ENCODE measurements around the gene SCT. TPM values are rescaled to one million over a fixed set of nuclear protein-coding genes. Genes with fewer than 3 reads are reported as not detected.

The SCT gene
- total and polyA plus RNA-seq, 2 of the 8 experiments (the other 6 are each of a cell fraction or from before 2014, with no cell fraction given): 1.7 to 2.0 TPM

DNA sequence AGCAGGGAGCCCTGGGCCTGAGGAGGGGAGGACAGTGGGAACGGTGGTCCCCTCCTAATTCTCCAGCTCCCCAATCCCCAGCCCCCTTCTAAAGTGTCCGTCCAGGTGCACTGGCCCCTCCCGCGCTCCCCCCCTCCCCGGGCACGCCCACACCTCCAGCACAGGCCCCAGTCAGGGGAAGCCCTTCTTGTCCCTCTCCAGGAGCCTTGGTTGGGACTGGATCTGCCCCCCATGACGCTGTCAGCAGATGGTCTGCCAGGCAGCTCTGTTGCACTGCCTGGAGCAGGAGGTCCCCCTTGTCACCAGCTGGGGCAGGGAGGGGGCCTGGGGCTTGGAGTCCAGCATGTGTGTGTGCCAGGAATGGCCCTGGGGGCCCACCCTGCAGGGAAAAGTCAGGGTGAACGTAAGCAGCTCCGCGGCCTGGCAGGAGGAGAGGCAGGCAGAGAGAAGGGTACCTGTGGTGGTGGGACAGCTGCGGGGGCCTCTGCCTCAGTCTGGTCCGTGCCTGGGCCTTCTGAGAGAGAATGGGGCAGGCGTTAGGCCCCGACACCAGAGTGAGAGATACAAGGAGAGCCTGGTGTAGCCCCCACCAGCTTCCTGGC is 12.9 kb downstream of the SCT start (continued):
- TF ChIP-seq, protein P1, sequence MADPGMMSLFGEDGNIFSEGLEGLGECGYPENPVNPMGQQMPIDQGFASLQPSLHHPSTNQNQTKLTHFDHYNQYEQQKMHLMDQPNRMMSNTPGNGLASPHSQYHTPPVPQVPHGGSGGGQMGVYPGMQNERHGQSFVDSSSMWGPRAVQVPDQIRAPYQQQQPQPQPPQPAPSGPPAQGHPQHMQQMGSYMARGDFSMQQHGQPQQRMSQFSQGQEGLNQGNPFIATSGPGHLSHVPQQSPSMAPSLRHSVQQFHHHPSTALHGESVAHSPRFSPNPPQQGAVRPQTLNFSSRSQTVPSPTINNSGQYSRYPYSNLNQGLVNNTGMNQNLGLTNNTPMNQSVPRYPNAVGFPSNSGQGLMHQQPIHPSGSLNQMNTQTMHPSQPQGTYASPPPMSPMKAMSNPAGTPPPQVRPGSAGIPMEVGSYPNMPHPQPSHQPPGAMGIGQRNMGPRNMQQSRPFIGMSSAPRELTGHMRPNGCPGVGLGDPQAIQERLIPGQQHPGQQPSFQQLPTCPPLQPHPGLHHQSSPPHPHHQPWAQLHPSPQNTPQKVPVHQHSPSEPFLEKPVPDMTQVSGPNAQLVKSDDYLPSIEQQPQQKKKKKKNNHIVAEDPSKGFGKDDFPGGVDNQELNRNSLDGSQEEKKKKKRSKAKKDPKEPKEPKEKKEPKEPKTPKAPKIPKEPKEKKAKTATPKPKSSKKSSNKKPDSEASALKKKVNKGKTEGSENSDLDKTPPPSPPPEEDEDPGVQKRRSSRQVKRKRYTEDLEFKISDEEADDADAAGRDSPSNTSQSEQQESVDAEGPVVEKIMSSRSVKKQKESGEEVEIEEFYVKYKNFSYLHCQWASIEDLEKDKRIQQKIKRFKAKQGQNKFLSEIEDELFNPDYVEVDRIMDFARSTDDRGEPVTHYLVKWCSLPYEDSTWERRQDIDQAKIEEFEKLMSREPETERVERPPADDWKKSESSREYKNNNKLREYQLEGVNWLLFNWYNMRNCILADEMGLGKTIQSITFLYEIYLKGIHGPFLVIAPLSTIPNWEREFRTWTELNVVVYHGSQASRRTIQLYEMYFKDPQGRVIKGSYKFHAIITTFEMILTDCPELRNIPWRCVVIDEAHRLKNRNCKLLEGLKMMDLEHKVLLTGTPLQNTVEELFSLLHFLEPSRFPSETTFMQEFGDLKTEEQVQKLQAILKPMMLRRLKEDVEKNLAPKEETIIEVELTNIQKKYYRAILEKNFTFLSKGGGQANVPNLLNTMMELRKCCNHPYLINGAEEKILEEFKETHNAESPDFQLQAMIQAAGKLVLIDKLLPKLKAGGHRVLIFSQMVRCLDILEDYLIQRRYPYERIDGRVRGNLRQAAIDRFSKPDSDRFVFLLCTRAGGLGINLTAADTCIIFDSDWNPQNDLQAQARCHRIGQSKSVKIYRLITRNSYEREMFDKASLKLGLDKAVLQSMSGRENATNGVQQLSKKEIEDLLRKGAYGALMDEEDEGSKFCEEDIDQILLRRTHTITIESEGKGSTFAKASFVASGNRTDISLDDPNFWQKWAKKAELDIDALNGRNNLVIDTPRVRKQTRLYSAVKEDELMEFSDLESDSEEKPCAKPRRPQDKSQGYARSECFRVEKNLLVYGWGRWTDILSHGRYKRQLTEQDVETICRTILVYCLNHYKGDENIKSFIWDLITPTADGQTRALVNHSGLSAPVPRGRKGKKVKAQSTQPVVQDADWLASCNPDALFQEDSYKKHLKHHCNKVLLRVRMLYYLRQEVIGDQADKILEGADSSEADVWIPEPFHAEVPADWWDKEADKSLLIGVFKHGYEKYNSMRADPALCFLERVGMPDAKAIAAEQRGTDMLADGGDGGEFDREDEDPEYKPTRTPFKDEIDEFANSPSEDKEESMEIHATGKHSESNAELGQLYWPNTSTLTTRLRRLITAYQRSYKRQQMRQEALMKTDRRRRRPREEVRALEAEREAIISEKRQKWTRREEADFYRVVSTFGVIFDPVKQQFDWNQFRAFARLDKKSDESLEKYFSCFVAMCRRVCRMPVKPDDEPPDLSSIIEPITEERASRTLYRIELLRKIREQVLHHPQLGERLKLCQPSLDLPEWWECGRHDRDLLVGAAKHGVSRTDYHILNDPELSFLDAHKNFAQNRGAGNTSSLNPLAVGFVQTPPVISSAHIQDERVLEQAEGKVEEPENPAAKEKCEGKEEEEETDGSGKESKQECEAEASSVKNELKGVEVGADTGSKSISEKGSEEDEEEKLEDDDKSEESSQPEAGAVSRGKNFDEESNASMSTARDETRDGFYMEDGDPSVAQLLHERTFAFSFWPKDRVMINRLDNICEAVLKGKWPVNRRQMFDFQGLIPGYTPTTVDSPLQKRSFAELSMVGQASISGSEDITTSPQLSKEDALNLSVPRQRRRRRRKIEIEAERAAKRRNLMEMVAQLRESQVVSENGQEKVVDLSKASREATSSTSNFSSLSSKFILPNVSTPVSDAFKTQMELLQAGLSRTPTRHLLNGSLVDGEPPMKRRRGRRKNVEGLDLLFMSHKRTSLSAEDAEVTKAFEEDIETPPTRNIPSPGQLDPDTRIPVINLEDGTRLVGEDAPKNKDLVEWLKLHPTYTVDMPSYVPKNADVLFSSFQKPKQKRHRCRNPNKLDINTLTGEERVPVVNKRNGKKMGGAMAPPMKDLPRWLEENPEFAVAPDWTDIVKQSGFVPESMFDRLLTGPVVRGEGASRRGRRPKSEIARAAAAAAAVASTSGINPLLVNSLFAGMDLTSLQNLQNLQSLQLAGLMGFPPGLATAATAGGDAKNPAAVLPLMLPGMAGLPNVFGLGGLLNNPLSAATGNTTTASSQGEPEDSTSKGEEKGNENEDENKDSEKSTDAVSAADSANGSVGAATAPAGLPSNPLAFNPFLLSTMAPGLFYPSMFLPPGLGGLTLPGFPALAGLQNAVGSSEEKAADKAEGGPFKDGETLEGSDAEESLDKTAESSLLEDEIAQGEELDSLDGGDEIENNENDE (IDR thresholded peaks at IDR 0.05; ENCODE audit: insufficient replicate concordance, low read length): no peak
- no peak for TF ChIP-seq CREB1 (IDR thresholded peaks at IDR 0.05)
- TF ChIP-seq CEBPB (IDR thresholded peaks at IDR 0.05; ENCODE audit: low read depth, low read length): no peak
